OCI-LY1 (cell line): ENCODE results near the gene OLFM1.

Experiments used
- H2AFZ ChIP-seq: fragments of 200-600 bp; sonication (generic), shearing (Covaris generic); 2 replicates; pipeline ENCODE4 v1.6.0; 2014; ENCODE audit warnings: antibody characterized with exemption, mild to moderate bottlenecking, low read length
- H3F3A ChIP-seq: fragments of 200-600 bp; sonication (generic), shearing (Covaris generic); 2 replicates; pipeline ENCODE4 v1.6.0; 2014; ENCODE audit warnings: mild to moderate bottlenecking, antibody characterized with exemption, low read length, moderate library complexity; ENCODE audit not compliant: insufficient read depth
- H3K27ac ChIP-seq: fragments of 200-600 bp; sonication (generic); 2 replicates; pipeline ENCODE4 v1.5.1; 2014; ENCODE audit warnings: low read length, mixed run types, mild to moderate bottlenecking, low read depth; ENCODE audit not compliant: poor library complexity, severe bottlenecking
- H3K27me3 ChIP-seq: fragments of 200-600 bp; sonication (generic); 2 replicates; pipeline ENCODE4 v1.6.0; 2014; ENCODE audit warnings: antibody characterized with exemption, mild to moderate bottlenecking, low read length, moderate library complexity; ENCODE audit not compliant: insufficient read depth
- H3K36me3 ChIP-seq: fragments of 200-600 bp; sonication (generic); 2 replicates; pipeline ENCODE4 v1.6.1; 2014; ENCODE audit warnings: mild to moderate bottlenecking, antibody characterized with exemption, low read length, moderate library complexity, mixed read lengths; ENCODE audit not compliant: insufficient read depth
- H3K4me1 ChIP-seq: fragments of 200-600 bp; sonication (generic); 2 replicates; pipeline ENCODE4 v1.5.1; 2014; ENCODE audit warnings: mild to moderate bottlenecking, low read length, moderate library complexity; ENCODE audit not compliant: insufficient read depth, severe bottlenecking
- H3K4me2 ChIP-seq: fragments of 200-600 bp; sonication (generic), shearing (Covaris generic); 2 replicates; pipeline ENCODE4 v1.6.1; 2014; ENCODE audit warnings: low read length
- H3K4me3 ChIP-seq: fragments of 200-600 bp; sonication (generic); 2 replicates; pipeline ENCODE4 v1.5.1; 2014; ENCODE audit warnings: low read length, low read depth, mild to moderate bottlenecking, mixed read lengths; ENCODE audit not compliant: poor library complexity, severe bottlenecking
- H3K79me2 ChIP-seq: fragments of 200-600 bp; shearing (Covaris generic); 2 replicates; pipeline ENCODE4 v1.6.1; 2016; ENCODE audit warnings: mixed run types, low read length, mixed read lengths; ENCODE audit not compliant: insufficient read depth
- H3K9ac ChIP-seq: fragments of 200-600 bp; sonication (generic), shearing (Covaris generic); 2 replicates; pipeline ENCODE4 v1.6.1; 2014; ENCODE audit warnings: mild to moderate bottlenecking, low read length, mixed read lengths
- H3K9me2 ChIP-seq: fragments of 200-600 bp; sonication (generic), shearing (Covaris generic); 2 replicates; pipeline ENCODE4 v1.6.1; 2014; ENCODE audit warnings: low read depth, mild to moderate bottlenecking, low read length, mixed read lengths
- H3K9me3 ChIP-seq: fragments of 200-600 bp; shearing (Covaris generic); 2 replicates; pipeline ENCODE4 v1.6.1; 2014; ENCODE audit warnings: low read length, mixed read lengths
- H4K20me1 ChIP-seq: fragments of 200-600 bp; sonication (generic), shearing (Covaris generic); 2 replicates; pipeline ENCODE4 v1.6.0; 2016; ENCODE audit warnings: mild to moderate bottlenecking, low read length; ENCODE audit not compliant: insufficient read depth
- EZH2 ChIP-seq: fragments of 200-600 bp; sonication (generic), shearing (Covaris generic); IDR thresholded peaks from 2 replicates; pipeline ENCODE4 v1.8.0; 2017; ENCODE audit warnings: borderline replicate concordance, mixed run types, mild to moderate bottlenecking, antibody characterized with exemption, low read length, moderate library complexity, mixed read lengths
- TF ChIP-seq, protein P1 (sequence below): fragments of 200-600 bp; sonication (generic), shearing (Covaris generic); IDR thresholded peaks from 2 replicates; pipeline ENCODE4 v1.5.1; 2017; ENCODE audit warnings: mild to moderate bottlenecking, antibody characterized with exemption, low read length, moderate library complexity, mixed read lengths

The OLFM1 gene

GRCh38 chr9:135048758-135049444 is 38.6 kb upstream of the OLFM1 start:
- Histone ChIP-seq H3K4me2 (no peak overlapping the region), H3K9ac (no peak overlapping the region)
- TF ChIP-seq EZH2: no peak
- TF ChIP-seq, protein P1, sequence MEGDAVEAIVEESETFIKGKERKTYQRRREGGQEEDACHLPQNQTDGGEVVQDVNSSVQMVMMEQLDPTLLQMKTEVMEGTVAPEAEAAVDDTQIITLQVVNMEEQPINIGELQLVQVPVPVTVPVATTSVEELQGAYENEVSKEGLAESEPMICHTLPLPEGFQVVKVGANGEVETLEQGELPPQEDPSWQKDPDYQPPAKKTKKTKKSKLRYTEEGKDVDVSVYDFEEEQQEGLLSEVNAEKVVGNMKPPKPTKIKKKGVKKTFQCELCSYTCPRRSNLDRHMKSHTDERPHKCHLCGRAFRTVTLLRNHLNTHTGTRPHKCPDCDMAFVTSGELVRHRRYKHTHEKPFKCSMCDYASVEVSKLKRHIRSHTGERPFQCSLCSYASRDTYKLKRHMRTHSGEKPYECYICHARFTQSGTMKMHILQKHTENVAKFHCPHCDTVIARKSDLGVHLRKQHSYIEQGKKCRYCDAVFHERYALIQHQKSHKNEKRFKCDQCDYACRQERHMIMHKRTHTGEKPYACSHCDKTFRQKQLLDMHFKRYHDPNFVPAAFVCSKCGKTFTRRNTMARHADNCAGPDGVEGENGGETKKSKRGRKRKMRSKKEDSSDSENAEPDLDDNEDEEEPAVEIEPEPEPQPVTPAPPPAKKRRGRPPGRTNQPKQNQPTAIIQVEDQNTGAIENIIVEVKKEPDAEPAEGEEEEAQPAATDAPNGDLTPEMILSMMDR: no peak

GRCh38 chr9:135049460-135049859 is 38.0 kb upstream of the OLFM1 start:
- Histone ChIP-seq H3K4me1 (no peaks in the 10 kb centered on the region), H3K9me3 (no peaks in the 10 kb centered on the region), H3K9me2 (no peaks in the 10 kb centered on the region), H3K79me2 (no peaks in the 10 kb centered on the region), H3K27me3 (peaks cover 5% of the 10 kb centered on the region), H3K9ac (no peak overlapping the region), H2AFZ (no peak overlapping the region), H3F3A (no peaks in the 10 kb centered on the region), H3K4me3 (no peak overlapping the region), H3K27ac (no peak overlapping the region), H3K36me3 (no peaks in the 10 kb centered on the region), H3K4me2 (no peak overlapping the region), H4K20me1 (no peaks in the 10 kb centered on the region)
- TF ChIP-seq EZH2: no peak
- TF ChIP-seq, protein P1: no peak

More at GRCh38 chr9:135048758-135049444, 38.6 kb upstream of the OLFM1 start:
- Histone ChIP-seq H3K9me3 (no peaks in the 10 kb centered on the region), H3F3A (no peaks in the 10 kb centered on the region), H2AFZ (no peak overlapping the region), H3K79me2 (no peaks in the 10 kb centered on the region), H3K27ac (no peak overlapping the region), H3K27me3 (peaks cover 5% of the 10 kb centered on the region), H3K4me1 (no peaks in the 10 kb centered on the region), H3K4me3 (no peak overlapping the region), H4K20me1 (no peaks in the 10 kb centered on the region), H3K9me2 (no peaks in the 10 kb centered on the region), H3K36me3 (no peaks in the 10 kb centered on the region)

- Histone ChIP-seq H3K9me2 (no peaks in the 10 kb centered on the region), H3K4me1 (no peaks in the 10 kb centered on the region), H3K27me3 (peaks cover 5% of the 10 kb centered on the region), H2AFZ (no peak overlapping the region), H4K20me1 (no peaks in the 10 kb centered on the region), H3K4me3 (no peak overlapping the region), H3K79me2 (no peaks in the 10 kb centered on the region), H3K27ac (no peak overlapping the region), H3K4me2 (no peak overlapping the region), H3F3A (no peaks in the 10 kb centered on the region), H3K9me3 (no peaks in the 10 kb centered on the region), H3K9ac (no peak overlapping the region), H3K36me3 (no peaks in the 10 kb centered on the region)
- no peak for TF ChIP-seq EZH2
- TF ChIP-seq, protein P1: no peak
Observed at GRCh38 chr9:135050072-135050990, 37.1 kb upstream of the OLFM1 start.
